ENCODE data around the gene LTB4R. TPM values are rescaled to one million over a fixed set of nuclear protein-coding genes. Genes with fewer than 3 reads are reported as not detected.
A peak's percentile ranks its signal among the peaks of the same experiment; 100 is the strongest.

Gene LTB4R
- polyA plus RNA-seq, 4 donors: 2.1 to 6.5 (median 4.9) TPM

GRCh38 chr14:24298892-24299254 is 12.4 kb upstream of the LTB4R start:
- DNase-seq (ENCODE audit: low read depth in 4 of 4, low spot score in 3 of 4): no peak

- DNase-seq (ENCODE audit: low read depth in 4 of 4, low spot score in 3 of 4): peak; percentile 75 to 85 (median 78)
Measured at GRCh38 chr14:24299255-24300191, 11.8 kb upstream of the LTB4R start, which contains the start of the genes DHRS1 and NOP9. TSS of gene DHRS1 (minus strand) at chr14:24299780. CDS start at chr14:24299106, 674 bp downstream. TSS of gene NOP9 (plus strand) at chr14:24299850. CDS start at chr14:24299955, 105 bp downstream.

GRCh38 chr14:24300326-24300980 is 10.8 kb upstream of the LTB4R start:
- no peak for DNase-seq (ENCODE audit: low read depth in 4 of 4, low spot score in 3 of 4)

GRCh38 chr14:24304019-24304387 is 7.3 kb upstream of the LTB4R start:
- no peak for DNase-seq (ENCODE audit: low read depth in 4 of 4, low spot score in 3 of 4)

GRCh38 chr14:24307156-24307574 is 4.1 kb upstream of the LTB4R start:
- DNase-seq (ENCODE audit: low read depth in 4 of 4, low spot score in 3 of 4): no peak

- no peak for DNase-seq (ENCODE audit: low read depth in 4 of 4, low spot score in 3 of 4)
Measured at GRCh38 chr14:24307575-24308341, 3.5 kb upstream of the LTB4R start, which contains the start of gene CIDEB. TSS of gene CIDEB (minus strand) at chr14:24307977. CDS start at chr14:24307858, 119 bp downstream.

- no peak for DNase-seq (ENCODE audit: low read depth in 4 of 4, low spot score in 3 of 4)
Measured at GRCh38 chr14:24308342-24309124, 2.8 kb upstream of the LTB4R start.

- no peak for DNase-seq (ENCODE audit: low read depth in 4 of 4, low spot score in 3 of 4)
Measured at GRCh38 chr14:24309538-24310264, 1.6 kb upstream of the LTB4R start, which contains the start of gene LTB4R2. TSS of gene LTB4R2 (plus strand) at chr14:24310140. CDS start at chr14:24310665, 525 bp downstream.

- DNase-seq (ENCODE audit: low read depth in 4 of 4, low spot score in 3 of 4): no peak
Measured at GRCh38 chr14:24310265-24310645, 1.0 kb upstream of the LTB4R start.

- no peak for DNase-seq (ENCODE audit: low read depth in 4 of 4, low spot score in 3 of 4)
Measured at GRCh38 chr14:24311837-24312615, 724 bp downstream of the LTB4R start.

GRCh38 chr14:24312736-24313507 is 1.6 kb downstream of the LTB4R start:
- no peak for DNase-seq (ENCODE audit: low read depth in 4 of 4, low spot score in 3 of 4)

GRCh38 chr14:24313913-24314312 is 2.6 kb downstream of the LTB4R start:
- DNase-seq (ENCODE audit: low read depth in 4 of 4, low spot score in 3 of 4): no peak

- DNase-seq (ENCODE audit: low read depth in 4 of 4, low spot score in 3 of 4): no peak
Measured at GRCh38 chr14:24314377-24315193, 3.3 kb downstream of the LTB4R start.

GRCh38 chr14:24315243-24315806 is 4.0 kb downstream of the LTB4R start:
- no peak for DNase-seq (ENCODE audit: low read depth in 4 of 4, low spot score in 3 of 4)

GRCh38 chr14:24315807-24316596 is 4.7 kb downstream of the LTB4R start:
- no peak for DNase-seq (ENCODE audit: low read depth in 4 of 4, low spot score in 3 of 4)

- DNase-seq (ENCODE audit: low read depth in 4 of 4, low spot score in 3 of 4): no peak
Measured at GRCh38 chr14:24316597-24316950, 5.3 kb downstream of the LTB4R start.
